Activated T-helper 17 cell treated with anti-CD3 and anti-CD28 coated beads, Interleukin-2, amount 50 U/mL, for 72 hours (primary cell): ENCODE data around the gene TADA2B. TPM values are rescaled to one million over a fixed set of nuclear protein-coding genes. Genes with fewer than 3 reads are reported as not detected.

ENCODE experiments used
- ATAC-seq: fragments of 150-1000 bp; cut with Tn5 transposase; replicated peaks from 2 replicates; pipeline ENCODE4 v1.10.0; 2021; ENCODE audit warnings: mild to moderate bottlenecking, moderate library complexity
- H3K27ac Mint-ChIP-seq: one replicate; pipeline ENCODE4 v1.8.0; 2022; ENCODE audit warnings: mixed read lengths
- H3K27me3 Mint-ChIP-seq: one replicate; pipeline ENCODE4 v1.8.0; 2022; ENCODE audit warnings: mixed read lengths
- H3K36me3 Mint-ChIP-seq: one replicate; pipeline ENCODE4 v1.8.0; 2022; ENCODE audit warnings: low read depth, mild to moderate bottlenecking, mixed read lengths
- H3K4me1 Mint-ChIP-seq: one replicate; pipeline ENCODE4 v1.8.0; 2022; ENCODE audit warnings: mixed read lengths
- H3K4me3 Mint-ChIP-seq: one replicate; pipeline ENCODE4 v1.8.0; 2022; ENCODE audit warnings: mild to moderate bottlenecking, mixed read lengths
- H3K9me3 Mint-ChIP-seq: one replicate; pipeline ENCODE4 v1.8.0; 2022; ENCODE audit warnings: mixed read lengths
- total RNA-seq, 2 donors: library from RNA; stranded (reverse); gene quantifications; one replicate each; pipeline ENCODE4 v1.2.3, GENCODE V29; 2022

Gene TADA2B
- total RNA-seq, 2 donors from 2014 or later, result 8.5 to 13.0 TPM

DNA sequence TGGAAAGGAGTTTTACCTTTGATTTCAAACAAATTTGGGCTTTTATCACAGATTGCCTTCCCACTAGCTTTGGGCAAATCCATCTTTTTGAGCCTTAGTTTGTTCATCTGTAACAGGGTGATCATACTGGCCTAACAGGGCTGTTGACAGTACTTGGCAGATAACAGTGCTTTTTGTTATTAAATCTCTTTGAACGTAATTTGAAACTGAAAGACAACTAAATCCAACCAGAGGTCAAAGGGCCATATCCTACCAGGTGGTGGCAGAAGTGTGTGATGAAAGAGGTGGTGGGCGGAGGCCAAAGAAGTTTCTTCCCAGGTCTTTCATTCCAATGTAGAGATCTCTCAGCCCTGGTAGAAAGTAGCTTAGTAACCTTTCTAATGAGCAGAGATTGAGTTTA lies 35.2 kb upstream of the TADA2B start:
- peaks cover 99% of the 10 kb centered on the region for H3K36me3 Mint-ChIP-seq
- H3K4me1 Mint-ChIP-seq, result no peaks in the 10 kb centered on the region
- H3K4me3 Mint-ChIP-seq, result no peak overlapping the region
- H3K27me3 Mint-ChIP-seq, result no peaks in the 10 kb centered on the region
- H3K27ac Mint-ChIP-seq, result peak overlapping the region; percentile 13
- no peak for ATAC-seq
- H3K9me3 Mint-ChIP-seq, result no peaks in the 10 kb centered on the region

- no peak overlapping the region for H3K4me3 Mint-ChIP-seq
- H3K36me3 Mint-ChIP-seq, result peaks cover 100% of the 10 kb centered on the region
- no peaks in the 10 kb centered on the region for H3K27me3 Mint-ChIP-seq
- H3K27ac Mint-ChIP-seq, result no peak overlapping the region
- no peak for ATAC-seq
- no peaks in the 10 kb centered on the region for H3K9me3 Mint-ChIP-seq
- no peaks in the 10 kb centered on the region for H3K4me1 Mint-ChIP-seq
Measured at GRCh38 chr4:7009564-7009963, 33.6 kb upstream of the TADA2B start.

DNA sequence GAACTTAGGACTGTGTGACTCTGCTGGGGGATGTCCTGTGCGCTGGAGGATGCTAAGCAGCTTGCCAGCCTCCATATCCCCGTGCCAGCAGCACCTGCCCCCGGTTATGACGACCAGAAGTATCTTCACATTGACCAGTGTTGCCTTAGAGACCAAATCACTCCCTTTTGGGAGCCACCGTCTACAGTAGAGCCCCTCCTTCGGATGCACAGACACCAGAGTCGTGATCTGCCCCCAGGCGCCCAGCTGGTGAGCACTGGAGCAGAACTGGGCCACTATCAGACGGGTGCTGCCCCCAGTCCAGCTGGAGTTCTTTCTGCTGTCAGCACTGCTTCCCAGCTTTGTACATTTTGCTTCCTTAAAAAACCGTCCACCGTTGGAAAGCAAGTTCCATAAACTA lies 30.0 kb upstream of the TADA2B start:
- Mint-ChIP-seq H3K27ac (no peak overlapping the region), H3K4me3 (no peak overlapping the region), H3K27me3 (no peaks in the 10 kb centered on the region), H3K36me3 (peaks cover 95% of the 10 kb centered on the region), H3K9me3 (no peaks in the 10 kb centered on the region), H3K4me1 (no peaks in the 10 kb centered on the region)
- ATAC-seq, result no peak

DNA sequence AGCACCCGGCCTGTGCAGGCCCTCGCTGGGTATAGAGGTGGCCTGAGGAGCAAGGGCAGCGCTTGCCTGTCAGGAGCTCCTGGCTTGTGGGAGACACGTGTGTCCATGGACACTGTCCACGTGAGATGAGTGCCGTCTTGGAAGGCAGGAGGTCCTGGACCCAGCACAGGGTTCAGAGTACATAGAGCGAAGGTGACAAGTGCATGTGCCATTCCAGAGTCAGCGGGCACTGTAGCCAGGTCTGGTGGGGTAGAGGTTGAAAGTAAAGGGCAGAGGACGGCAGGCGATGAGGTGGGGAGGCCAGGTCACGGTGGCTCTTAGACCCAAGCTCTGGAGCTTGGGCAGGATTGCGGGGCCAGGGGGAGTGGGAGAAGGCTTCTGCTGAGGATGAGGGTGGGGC lies 28.4 kb upstream of the TADA2B start:
- H3K27me3 Mint-ChIP-seq, result no peaks in the 10 kb centered on the region

DNA sequence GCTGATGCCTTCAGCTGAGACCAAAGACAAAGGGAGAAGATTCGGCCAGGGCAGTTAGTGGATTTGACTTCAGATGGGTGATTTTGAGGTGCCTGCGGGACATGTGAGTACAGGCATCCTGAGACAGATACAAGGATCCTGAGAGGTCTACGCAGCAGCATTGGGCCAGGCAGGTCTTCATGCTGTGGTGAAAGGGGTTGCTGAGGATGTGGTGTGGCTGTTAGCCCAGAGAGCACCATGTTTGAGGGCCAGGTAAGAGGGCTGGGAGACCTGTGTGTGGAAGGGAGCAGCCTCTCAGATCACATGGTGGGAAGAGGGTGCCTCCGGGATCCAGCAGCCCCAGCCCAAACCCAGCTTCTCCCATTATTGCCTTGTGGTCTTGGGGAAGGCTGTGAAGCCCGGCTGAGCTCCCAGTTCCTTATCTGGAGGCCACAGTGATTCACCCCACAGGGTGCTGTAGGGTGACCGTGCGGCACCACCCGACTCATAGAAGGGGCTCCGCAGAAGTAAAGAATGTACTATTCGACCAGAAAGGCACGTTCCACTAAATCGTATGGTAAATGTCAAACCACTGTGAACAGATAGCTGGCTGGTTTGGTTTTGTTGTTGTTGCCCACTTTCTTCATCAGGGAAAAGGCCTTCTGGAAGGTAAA lies 27.7 kb upstream of the TADA2B start:
- Mint-ChIP-seq H3K27ac (peak overlapping the region; percentile 67), H3K27me3 (no peaks in the 10 kb centered on the region), H3K4me3 (no peak overlapping the region), H3K36me3 (peaks cover 88% of the 10 kb centered on the region), H3K4me1 (no peaks in the 10 kb centered on the region), H3K9me3 (no peaks in the 10 kb centered on the region)
- ATAC-seq, result no peak

More for the DNA sequence above, 28.4 kb upstream of the TADA2B start:
- Mint-ChIP-seq H3K4me1 (no peaks in the 10 kb centered on the region), H3K36me3 (peaks cover 89% of the 10 kb centered on the region), H3K9me3 (no peaks in the 10 kb centered on the region), H3K4me3 (no peak overlapping the region), H3K27ac (peak overlapping the region; percentile 67)
- no peak for ATAC-seq

DNA sequence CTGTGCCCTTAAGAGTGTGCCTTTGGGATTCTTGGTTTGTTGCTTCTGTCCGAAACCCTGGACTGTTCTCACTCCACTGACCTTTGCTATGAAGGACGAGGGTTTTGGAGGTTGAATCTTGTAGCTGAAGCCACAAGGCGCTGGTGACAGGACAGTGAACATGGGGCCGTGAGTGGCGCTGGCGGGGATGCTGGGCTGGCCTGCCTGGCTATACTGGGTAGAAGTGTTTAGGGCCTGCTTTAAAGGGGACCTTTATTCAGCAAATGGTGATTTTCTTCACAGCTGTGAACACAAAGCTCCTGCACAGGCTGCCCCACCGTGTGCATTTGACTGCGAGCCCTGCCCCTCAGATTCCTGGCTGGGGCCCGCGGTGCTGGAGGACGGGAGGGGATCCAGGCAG lies 27.1 kb upstream of the TADA2B start:
- Mint-ChIP-seq H3K4me1 (no peaks in the 10 kb centered on the region), H3K9me3 (no peaks in the 10 kb centered on the region), H3K4me3 (no peak overlapping the region), H3K36me3 (peaks cover 88% of the 10 kb centered on the region), H3K27me3 (no peaks in the 10 kb centered on the region), H3K27ac (no peak overlapping the region)
- no peak for ATAC-seq

GRCh38 chr4:7016512-7016911 lies 26.7 kb upstream of the TADA2B start:
- peaks cover 88% of the 10 kb centered on the region for H3K36me3 Mint-ChIP-seq
- H3K27me3 Mint-ChIP-seq, result no peaks in the 10 kb centered on the region
- H3K9me3 Mint-ChIP-seq, result no peaks in the 10 kb centered on the region
- no peak for ATAC-seq
- H3K27ac Mint-ChIP-seq, result no peak overlapping the region
- no peak overlapping the region for H3K4me3 Mint-ChIP-seq
- no peaks in the 10 kb centered on the region for H3K4me1 Mint-ChIP-seq

GRCh38 chr4:7017446-7018048 lies 25.6 kb upstream of the TADA2B start:
- H3K9me3 Mint-ChIP-seq, result no peaks in the 10 kb centered on the region
- no peaks in the 10 kb centered on the region for H3K27me3 Mint-ChIP-seq
- no peak for ATAC-seq
- H3K27ac Mint-ChIP-seq, result no peak overlapping the region
- H3K4me1 Mint-ChIP-seq, result no peaks in the 10 kb centered on the region
- H3K36me3 Mint-ChIP-seq, result peaks cover 86% of the 10 kb centered on the region
- H3K4me3 Mint-ChIP-seq, result no peak overlapping the region

GRCh38 chr4:7018281-7018680 lies 24.9 kb upstream of the TADA2B start:
- no peak overlapping the region for H3K27ac Mint-ChIP-seq
- no peaks in the 10 kb centered on the region for H3K27me3 Mint-ChIP-seq
- ATAC-seq, result no peak
- no peaks in the 10 kb centered on the region for H3K4me1 Mint-ChIP-seq
- H3K4me3 Mint-ChIP-seq, result no peak overlapping the region
- no peaks in the 10 kb centered on the region for H3K9me3 Mint-ChIP-seq
- peaks cover 83% of the 10 kb centered on the region for H3K36me3 Mint-ChIP-seq

- peaks cover 83% of the 10 kb centered on the region for H3K36me3 Mint-ChIP-seq
- no peak overlapping the region for H3K27ac Mint-ChIP-seq
- H3K4me1 Mint-ChIP-seq, result no peaks in the 10 kb centered on the region
- ATAC-seq, result no peak
- no peak overlapping the region for H3K4me3 Mint-ChIP-seq
- H3K9me3 Mint-ChIP-seq, result no peaks in the 10 kb centered on the region
- H3K27me3 Mint-ChIP-seq, result no peaks in the 10 kb centered on the region
Measured at GRCh38 chr4:7019367-7019766, 23.8 kb upstream of the TADA2B start.

GRCh38 chr4:7020290-7020689 lies 22.9 kb upstream of the TADA2B start:
- Mint-ChIP-seq H3K27me3 (no peaks in the 10 kb centered on the region), H3K4me3 (no peak overlapping the region), H3K36me3 (peaks cover 83% of the 10 kb centered on the region), H3K4me1 (no peaks in the 10 kb centered on the region), H3K9me3 (no peaks in the 10 kb centered on the region), H3K27ac (no peak overlapping the region)
- ATAC-seq, result no peak

- peaks cover 83% of the 10 kb centered on the region for H3K36me3 Mint-ChIP-seq
- no peak for ATAC-seq
- H3K9me3 Mint-ChIP-seq, result no peaks in the 10 kb centered on the region
- H3K4me3 Mint-ChIP-seq, result no peak overlapping the region
- no peaks in the 10 kb centered on the region for H3K4me1 Mint-ChIP-seq
- no peaks in the 10 kb centered on the region for H3K27me3 Mint-ChIP-seq
- H3K27ac Mint-ChIP-seq, result no peak overlapping the region
Measured at GRCh38 chr4:7020856-7021255, 22.3 kb upstream of the TADA2B start.

DNA sequence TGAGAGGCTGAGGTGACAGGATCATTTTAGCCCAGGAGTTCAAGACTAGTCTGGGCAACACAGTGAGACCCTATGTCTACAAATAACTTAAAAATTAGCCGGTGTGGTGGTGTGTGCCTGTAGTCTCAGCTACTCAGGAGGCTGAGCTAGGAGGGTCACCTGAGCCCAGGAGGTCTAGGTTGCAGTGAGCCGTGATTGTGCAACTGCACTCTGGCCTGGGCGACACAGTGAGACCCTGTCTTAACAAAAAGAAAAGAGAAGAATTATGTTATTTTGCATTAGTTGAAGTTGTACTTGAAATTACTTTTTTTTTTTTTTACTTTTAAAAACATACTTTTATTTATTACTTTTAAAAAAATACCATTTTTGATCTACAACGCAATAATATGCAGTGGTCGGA lies 21.8 kb upstream of the TADA2B start:
- H3K9me3 Mint-ChIP-seq, result no peaks in the 10 kb centered on the region
- H3K27ac Mint-ChIP-seq, result no peak overlapping the region
- H3K36me3 Mint-ChIP-seq, result peaks cover 83% of the 10 kb centered on the region
- no peak for ATAC-seq
- no peaks in the 10 kb centered on the region for H3K4me1 Mint-ChIP-seq
- no peaks in the 10 kb centered on the region for H3K27me3 Mint-ChIP-seq
- H3K4me3 Mint-ChIP-seq, result no peak overlapping the region

- no peak overlapping the region for H3K27ac Mint-ChIP-seq
- no peaks in the 10 kb centered on the region for H3K4me1 Mint-ChIP-seq
- H3K4me3 Mint-ChIP-seq, result no peak overlapping the region
- H3K9me3 Mint-ChIP-seq, result no peaks in the 10 kb centered on the region
- ATAC-seq, result no peak
- H3K27me3 Mint-ChIP-seq, result no peaks in the 10 kb centered on the region
- H3K36me3 Mint-ChIP-seq, result peaks cover 85% of the 10 kb centered on the region
Measured at GRCh38 chr4:7021930-7022664, 21.1 kb upstream of the TADA2B start.

- no peaks in the 10 kb centered on the region for H3K27me3 Mint-ChIP-seq
- no peaks in the 10 kb centered on the region for H3K9me3 Mint-ChIP-seq
- H3K27ac Mint-ChIP-seq, result no peak overlapping the region
- ATAC-seq, result no peak
- H3K4me1 Mint-ChIP-seq, result peaks cover 5% of the 10 kb centered on the region
- H3K4me3 Mint-ChIP-seq, result no peak overlapping the region
- H3K36me3 Mint-ChIP-seq, result peaks cover 89% of the 10 kb centered on the region
Measured at GRCh38 chr4:7023486-7023885, 19.7 kb upstream of the TADA2B start.
